IPS-20b (cell line): ENCODE measurements around the gene TTLL11.
A peak's percentile ranks its signal among the peaks of the same experiment; 100 is the strongest.

ENCODE experiments used
- H3K27ac ChIP-seq: one replicate; pipeline ENCODE4 v1.5.1; 2013; ENCODE audit warnings: low read length
- H3K27me3 ChIP-seq: 2 replicates; pipeline ENCODE4 v1.6.1; 2013; ENCODE audit warnings: mild to moderate bottlenecking, low read length, inconsistent platforms; ENCODE audit not compliant: insufficient read depth
- H3K36me3 ChIP-seq: 2 replicates; pipeline ENCODE4 v1.6.1; 2013; ENCODE audit warnings: low read depth, mild to moderate bottlenecking, inconsistent platforms, low read length, moderate library complexity; ENCODE audit not compliant: insufficient read depth
- H3K4me1 ChIP-seq: 2 replicates; pipeline ENCODE4 v1.6.1; 2013; ENCODE audit warnings: mild to moderate bottlenecking, control low read depth, inconsistent platforms, low read length, moderate library complexity; ENCODE audit not compliant: insufficient read depth
- H3K4me3 ChIP-seq: 2 replicates; pipeline ENCODE4 v1.5.1; 2013; ENCODE audit warnings: mild to moderate bottlenecking, low read length, inconsistent platforms
- H3K9ac ChIP-seq: 2 replicates; pipeline ENCODE4 v1.6.1; 2013; ENCODE audit warnings: low read depth, mild to moderate bottlenecking, inconsistent platforms, low read length, moderate library complexity
- H3K9me3 ChIP-seq: 2 replicates; pipeline ENCODE4 v1.6.1; 2013; ENCODE audit warnings: mild to moderate bottlenecking, low read depth, low read length, inconsistent platforms; ENCODE audit not compliant: insufficient read depth

TTLL11 gene

GRCh38 chr9:122131401-122132001 lies 38.4 kb upstream of the TTLL11 start:
- peaks cover 64% of the 10 kb centered on the region for H3K27me3 ChIP-seq
- H3K4me3 ChIP-seq: peak overlapping the region; percentile 32; the same call in 1 of the 2 replicates
- no peak overlapping the region for H3K9ac ChIP-seq
- no peak overlapping the region for H3K27ac ChIP-seq
- no peaks in the 10 kb centered on the region for H3K9me3 ChIP-seq
- H3K36me3 ChIP-seq: no peaks in the 10 kb centered on the region
- H3K4me1 ChIP-seq: peaks cover 15% of the 10 kb centered on the region

GRCh38 chr9:122130837-122131236 lies 37.7 kb upstream of the TTLL11 start:
- H3K9ac ChIP-seq: no peak overlapping the region
- no peaks in the 10 kb centered on the region for H3K36me3 ChIP-seq
- H3K4me1 ChIP-seq: peaks cover 15% of the 10 kb centered on the region
- no peak overlapping the region for H3K4me3 ChIP-seq
- H3K9me3 ChIP-seq: no peaks in the 10 kb centered on the region
- H3K27me3 ChIP-seq: peaks cover 70% of the 10 kb centered on the region
- no peak overlapping the region for H3K27ac ChIP-seq

GRCh38 chr9:122129969-122130368 lies 36.9 kb upstream of the TTLL11 start:
- Histone ChIP-seq H3K27ac (no peak overlapping the region), H3K4me3 (no peak overlapping the region), H3K9me3 (no peaks in the 10 kb centered on the region), H3K27me3 (peaks cover 78% of the 10 kb centered on the region), H3K4me1 (peaks cover 15% of the 10 kb centered on the region), H3K9ac (no peak overlapping the region), H3K36me3 (no peaks in the 10 kb centered on the region)

- Histone ChIP-seq H3K4me1 (peaks cover 11% of the 10 kb centered on the region), H3K9me3 (no peaks in the 10 kb centered on the region), H3K27ac (no peak overlapping the region), H3K27me3 (peaks cover 82% of the 10 kb centered on the region), H3K9ac (no peak overlapping the region), H3K36me3 (no peaks in the 10 kb centered on the region), H3K4me3 (no peak overlapping the region)
Measured at GRCh38 chr9:122128969-122129343, 35.8 kb upstream of the TTLL11 start.

GRCh38 chr9:122128007-122128968 lies 35.2 kb upstream of the TTLL11 start:
- Histone ChIP-seq H3K9me3 (no peaks in the 10 kb centered on the region), H3K27ac (no peak overlapping the region), H3K9ac (no peak overlapping the region), H3K36me3 (no peaks in the 10 kb centered on the region), H3K27me3 (peaks cover 75% of the 10 kb centered on the region), H3K4me3 (no peak overlapping the region), H3K4me1 (peaks cover 11% of the 10 kb centered on the region)

GRCh38 chr9:122127396-122127798 lies 34.3 kb upstream of the TTLL11 start:
- Histone ChIP-seq H3K27me3 (peaks cover 66% of the 10 kb centered on the region), H3K27ac (no peak overlapping the region)

GRCh38 chr9:122126331-122127261 lies 33.5 kb upstream of the TTLL11 start:
- Histone ChIP-seq H3K4me1 (peaks cover 4% of the 10 kb centered on the region), H3K9me3 (no peaks in the 10 kb centered on the region), H3K4me3 (peak overlapping the region; percentile 76), H3K27me3 (peaks cover 59% of the 10 kb centered on the region), H3K9ac (peak overlapping the region; percentile 56; the same call in 1 of the 2 replicates), H3K27ac (no peak overlapping the region), H3K36me3 (no peaks in the 10 kb centered on the region)

More at GRCh38 chr9:122127396-122127798, 34.3 kb upstream of the TTLL11 start:
- peaks cover 11% of the 10 kb centered on the region for H3K4me1 ChIP-seq
- H3K4me3 ChIP-seq: no peak overlapping the region
- no peaks in the 10 kb centered on the region for H3K9me3 ChIP-seq
- H3K9ac ChIP-seq: no peak overlapping the region
- no peaks in the 10 kb centered on the region for H3K36me3 ChIP-seq

- peak overlapping the region; percentile 76 for H3K4me3 ChIP-seq
Measured at GRCh38 chr9:122125509-122126330, 32.6 kb upstream of the TTLL11 start.

GRCh38 chr9:122125158-122125508 lies 32.0 kb upstream of the TTLL11 start:
- peaks cover 50% of the 10 kb centered on the region for H3K27me3 ChIP-seq
- H3K4me1 ChIP-seq: peaks cover 4% of the 10 kb centered on the region; the same call in 1 of the 2 replicates
- H3K9ac ChIP-seq: no peak overlapping the region
- H3K9me3 ChIP-seq: no peaks in the 10 kb centered on the region
- no peak overlapping the region for H3K4me3 ChIP-seq
- H3K27ac ChIP-seq: no peak overlapping the region
- H3K36me3 ChIP-seq: no peaks in the 10 kb centered on the region

More at GRCh38 chr9:122125509-122126330, 32.6 kb upstream of the TTLL11 start:
- peaks cover 51% of the 10 kb centered on the region for H3K27me3 ChIP-seq
- H3K4me1 ChIP-seq: peaks cover 4% of the 10 kb centered on the region; the same call in 1 of the 2 replicates
- no peaks in the 10 kb centered on the region for H3K9me3 ChIP-seq
- no peak overlapping the region for H3K27ac ChIP-seq
- no peaks in the 10 kb centered on the region for H3K36me3 ChIP-seq
- no peak overlapping the region for H3K9ac ChIP-seq

GRCh38 chr9:122124528-122124927 lies 31.4 kb upstream of the TTLL11 start:
- H3K9me3 ChIP-seq: no peaks in the 10 kb centered on the region
- peaks cover 4% of the 10 kb centered on the region; the same call in 1 of the 2 replicates for H3K4me1 ChIP-seq
- H3K27me3 ChIP-seq: peaks cover 50% of the 10 kb centered on the region
- no peak overlapping the region for H3K4me3 ChIP-seq
- H3K36me3 ChIP-seq: no peaks in the 10 kb centered on the region
- no peak overlapping the region for H3K9ac ChIP-seq
- no peak overlapping the region for H3K27ac ChIP-seq
